Endothelial cell of umbilical vein (primary cell): ENCODE measurements around the gene CHST11. TPM values are rescaled to one million over a fixed set of nuclear protein-coding genes. Genes with fewer than 3 reads are reported as not detected.

Experiments
- BruUV-seq: library from RNA; stranded (reverse); fragments of 400-500 nt; replicated peaks from 2 replicates; lab custom pipeline; 2021; lab: Mats Ljungman, UMichigan
- CTCF ChIA-PET: fragments of 300-600, 350-600 bp; sonication (Branson Sonifier 250); formaldehyde crosslinking; loops from one replicate; lab custom pipeline; 2021; ENCODE audit warnings: antibody characterized with exemption, inconsistent platforms; lab: Charles Lee
- POLR2A ChIA-PET: fragments of 300-600, 350-600 bp; sonication (Branson Sonifier 250); formaldehyde crosslinking; loops from one replicate; lab custom pipeline; 2021; ENCODE audit warnings: antibody characterized with exemption, inconsistent platforms; lab: Charles Lee
- DNase-seq: peaks from one replicate; pipeline ENCODE4 v3.0.0-alpha.2; 2011; ENCODE audit warnings: low read depth, low spot score
- FAIRE-seq: peaks from 2 replicates; lab custom pipeline; 2011; peaks lifted over from hg19 to GRCh38; lab: Jason Lieb, UNC
- H2AFZ ChIP-seq: 2 replicates; pipeline ENCODE4 v1.6.0; 2012; ENCODE audit warnings: low read depth, low read length, control low read depth, inconsistent platforms
- H3K27ac ChIP-seq: 2 replicates; pipeline ENCODE4 v1.5.1; 2011; ENCODE audit warnings: low read depth, mild to moderate bottlenecking, control low read depth, low read length, moderate library complexity; ENCODE audit not compliant: insufficient read depth
- H3K27me3 ChIP-seq, 2 experiments: 2 replicates each; pipeline versions ENCODE4 v1.6.0 to v1.6.1; 2011; ENCODE audit warnings: low read length in 2 of 2, mixed read lengths in 1 of 2; ENCODE audit not compliant: control insufficient read depth in 2 of 2, insufficient read depth in 2 of 2
- H3K36me3 ChIP-seq, 2 experiments: 2 replicates in 1 of 2; 3 replicates in 1 of 2; pipeline ENCODE4 v1.5.1; 2011; ENCODE audit warnings: low read length in 2 of 2, mild to moderate bottlenecking in 1 of 2, moderate library complexity in 1 of 2; ENCODE audit not compliant: control insufficient read depth in 2 of 2, insufficient read depth in 2 of 2; ENCODE audit errors: extremely low read depth in 1 of 2
- H3K4me1 ChIP-seq: 3 replicates; pipeline ENCODE4 v1.5.1; 2011; ENCODE audit warnings: mild to moderate bottlenecking, low read length; ENCODE audit not compliant: control insufficient read depth, insufficient read depth; ENCODE audit errors: extremely low read depth
- H3K4me2 ChIP-seq: 2 replicates; pipeline ENCODE4 v1.6.1; 2011; ENCODE audit warnings: low read length, control low read depth, mixed read lengths; ENCODE audit not compliant: insufficient read depth
- H3K4me3 ChIP-seq, 3 experiments: fragments of 200-600 bp in 1 of 3; sonication (generic), shearing (Covaris generic) in 1 of 3; replicated peaks in 1 of 3; 2 replicates each; pipeline ENCODE4 v1.5.1; 2011 to 2016; ENCODE audit warnings: control low read depth in 3 of 3, low read length in 3 of 3, mild to moderate bottlenecking in 2 of 3, inconsistent platforms in 1 of 3, low read depth in 1 of 3, moderate library complexity in 1 of 3; ENCODE audit not compliant: insufficient read depth in 1 of 3
- H3K79me2 ChIP-seq: 2 replicates; pipeline ENCODE4 v1.6.0; 2012; ENCODE audit warnings: low read length, inconsistent platforms; ENCODE audit not compliant: control insufficient read depth, insufficient read depth
- H3K9ac ChIP-seq: replicated peaks from 2 replicates; pipeline ENCODE3; 2011; ENCODE audit warnings: low read length, control low read depth; ENCODE audit not compliant: insufficient read depth; ENCODE audit errors: extremely low read depth
- H3K9me1 ChIP-seq: replicated peaks from 3 replicates; pipeline ENCODE4 v1.6.0; 2011; ENCODE audit warnings: mild to moderate bottlenecking, low read length; ENCODE audit not compliant: control insufficient read depth, insufficient read depth; ENCODE audit errors: extremely low read depth
- H3K9me3 ChIP-seq: replicated peaks from 2 replicates; pipeline ENCODE4 v1.5.1; 2012; ENCODE audit warnings: low read length, inconsistent platforms; ENCODE audit not compliant: control insufficient read depth, insufficient read depth
- H4K20me1 ChIP-seq: replicated peaks from 2 replicates; pipeline ENCODE3; 2011; ENCODE audit warnings: mild to moderate bottlenecking, low read length; ENCODE audit not compliant: control insufficient read depth, insufficient read depth; ENCODE audit errors: extremely low read depth
- EZH2 ChIP-seq: IDR thresholded peaks from 2 replicates; pipeline ENCODE4 v1.6.1; 2012; ENCODE audit warnings: borderline replicate concordance, low read depth, mild to moderate bottlenecking, moderate library complexity, low read length, inconsistent platforms; ENCODE audit not compliant: severe bottlenecking
- FOS ChIP-seq: IDR thresholded peaks from 2 replicates; pipeline ENCODE4 v1.6.1; 2011; ENCODE audit warnings: mild to moderate bottlenecking, low read length, moderate library complexity, borderline replicate concordance; ENCODE audit not compliant: insufficient read depth
- GATA2 ChIP-seq: IDR thresholded peaks from 2 replicates; pipeline ENCODE4 v1.7.0; 2011; ENCODE audit warnings: low read depth, mild to moderate bottlenecking, moderate library complexity, mixed read lengths, low read length; ENCODE audit not compliant: insufficient read length, insufficient read depth
- JUN ChIP-seq: IDR thresholded peaks from 2 replicates; pipeline ENCODE4 v1.6.1; 2011; ENCODE audit warnings: borderline replicate concordance, low read depth; ENCODE audit not compliant: insufficient read length, insufficient read depth
- MYC ChIP-seq: IDR thresholded peaks from one replicate; pipeline ENCODE4 v1.6.1; 2011; ENCODE audit warnings: mild to moderate bottlenecking, low read depth, low read length
- POLR2A ChIP-seq: IDR thresholded peaks from 2 replicates; pipeline ENCODE4 v1.6.1; 2012; ENCODE audit warnings: low read depth, mild to moderate bottlenecking, control low read depth, low read length
- POLR2AphosphoS5 ChIP-seq: IDR thresholded peaks from 2 replicates; pipeline ENCODE4 v1.6.1; 2012; ENCODE audit warnings: low read depth, mild to moderate bottlenecking, control low read depth, low read length, moderate library complexity; ENCODE audit not compliant: insufficient read depth
- dilution Hi-C: fragments of 300-500 bp; cut with MboI; formaldehyde crosslinking; loops from one replicate; pipeline ENCODE4 v1.15.0; 2019; ENCODE audit warnings: low sequenced_read_pairs; ENCODE audit not compliant: extremely low pct_ligation_motif_present
- intact Hi-C: fragments of 100-400 bp; cut with micrococcal nuclease; formaldehyde crosslinking; loops from one replicate; pipeline ENCODE4 v1.10.0; 2022
- polyA plus RNA-seq, 4 experiments: library from polyadenylated mRNA; depleted of rRNA in 3 of 4; stranded (reverse) in 3 of 4; unstranded in 1 of 4; fragments of >200 nt; gene quantifications; 2 replicates each; pipeline versions ENCODE4 v1.2.1 to v1.2.3, GENCODE V29; 2011 to 2012; ENCODE audit warnings: missing spikeins in 1 of 4
- total RNA-seq: library from RNA; stranded (reverse); gene quantifications from 2 replicates; pipeline ENCODE4 v1.2.3, GENCODE V29; 2021
- TF ChIP-seq, protein P1 (sequence below), 2 donors: IDR thresholded peaks; 1 replicate in 1 of 2; 2 replicates in 1 of 2; pipeline ENCODE4 v1.5.1; 2011; ENCODE audit warnings: low read length in 2 of 2, mild to moderate bottlenecking in 2 of 2, moderate library complexity in 2 of 2, control low read depth in 1 of 2, inconsistent platforms in 1 of 2, low read depth in 1 of 2; ENCODE audit not compliant: insufficient read depth in 1 of 2; ENCODE audit errors: extremely low read depth in 1 of 2

The CHST11 gene
- total and polyA plus RNA-seq, 2 donors (not counting 3 experiments of a cell fraction or from before 2014, with no cell fraction given), result 19.7 to 20.9 TPM

DNA sequence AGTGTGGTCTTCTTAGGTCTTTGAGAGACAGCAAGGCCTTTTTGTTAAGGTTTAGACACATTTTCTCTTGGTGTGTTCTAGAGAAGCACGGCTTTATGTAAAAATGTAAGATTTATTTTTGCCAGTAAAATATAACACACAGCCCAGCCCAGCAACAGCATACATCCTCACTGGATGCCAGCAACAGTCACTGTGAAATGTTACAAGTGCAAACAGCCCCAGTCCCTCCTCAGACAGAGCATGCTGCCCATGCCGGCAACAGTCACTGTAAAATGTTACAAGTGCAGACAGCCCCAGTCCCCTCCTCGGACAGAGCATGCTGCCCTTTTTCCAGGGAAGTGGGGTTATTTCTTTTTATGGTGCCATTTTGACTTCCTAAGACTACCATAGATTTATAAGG lies 207.6 kb downstream of the CHST11 start:
- no peak overlapping the region for H3K4me2 ChIP-seq
- no peak overlapping the region for H3K27ac ChIP-seq
- dilution Hi-C loops, result no loop called here
- ChIA-PET CTCF (no interaction called here), POLR2A (no interaction called here)
- FAIRE-seq (no peak), DNase-seq (no peak)
- BruUV-seq, result no TSS peak
- H3K4me1 ChIP-seq, result no peaks in the 10 kb centered on the region
- no peaks in the 10 kb centered on the region for H4K20me1 ChIP-seq
- H3K9me3 ChIP-seq, result no peaks in the 10 kb centered on the region
- H3K36me3 ChIP-seq, result no peaks in the 10 kb centered on the region
- H3K27me3 ChIP-seq, result no peaks in the 10 kb centered on the region
- TF ChIP-seq JUN (no peak), POLR2AphosphoS5 (no peak), FOS (no peak), POLR2A (no peak), EZH2 (no peak), MYC (no peak), GATA2 (no peak)
- TF ChIP-seq, protein P1, sequence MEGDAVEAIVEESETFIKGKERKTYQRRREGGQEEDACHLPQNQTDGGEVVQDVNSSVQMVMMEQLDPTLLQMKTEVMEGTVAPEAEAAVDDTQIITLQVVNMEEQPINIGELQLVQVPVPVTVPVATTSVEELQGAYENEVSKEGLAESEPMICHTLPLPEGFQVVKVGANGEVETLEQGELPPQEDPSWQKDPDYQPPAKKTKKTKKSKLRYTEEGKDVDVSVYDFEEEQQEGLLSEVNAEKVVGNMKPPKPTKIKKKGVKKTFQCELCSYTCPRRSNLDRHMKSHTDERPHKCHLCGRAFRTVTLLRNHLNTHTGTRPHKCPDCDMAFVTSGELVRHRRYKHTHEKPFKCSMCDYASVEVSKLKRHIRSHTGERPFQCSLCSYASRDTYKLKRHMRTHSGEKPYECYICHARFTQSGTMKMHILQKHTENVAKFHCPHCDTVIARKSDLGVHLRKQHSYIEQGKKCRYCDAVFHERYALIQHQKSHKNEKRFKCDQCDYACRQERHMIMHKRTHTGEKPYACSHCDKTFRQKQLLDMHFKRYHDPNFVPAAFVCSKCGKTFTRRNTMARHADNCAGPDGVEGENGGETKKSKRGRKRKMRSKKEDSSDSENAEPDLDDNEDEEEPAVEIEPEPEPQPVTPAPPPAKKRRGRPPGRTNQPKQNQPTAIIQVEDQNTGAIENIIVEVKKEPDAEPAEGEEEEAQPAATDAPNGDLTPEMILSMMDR (IDR thresholded peaks at IDR 0.05; ENCODE audit: extremely low read depth in 1 of 2, insufficient read depth in 1 of 2, low read depth in 1 of 2, low read length in 2 of 2), result no peak
- H3K79me2 ChIP-seq, result no peaks in the 10 kb centered on the region
- intact Hi-C loops, result no loop called here
- H3K9me1 ChIP-seq, result no peaks in the 10 kb centered on the region
- no peak overlapping the region for H2AFZ ChIP-seq
- no peak overlapping the region for H3K9ac ChIP-seq
- H3K4me3 ChIP-seq, result no peak overlapping the region
